PFSK-1 (cell line): ENCODE data around the gene TUBB1.

Experiments
- FOXP2 ChIP-seq: optimal IDR thresholded peaks from 2 replicates; pipeline ENCODE3; 2011; ENCODE audit warnings: borderline replicate concordance, control low read depth, inconsistent platforms; ENCODE audit not compliant: insufficient read depth; ENCODE audit errors: extremely low read length, extremely low read depth
- POLR2AphosphoS5 ChIP-seq: IDR thresholded peaks from 2 replicates; pipeline ENCODE4 v1.6.1; 2012; ENCODE audit warnings: low read depth, mild to moderate bottlenecking, control low read depth, low read length, moderate library complexity
- SIN3A ChIP-seq: IDR thresholded peaks from 2 replicates; pipeline ENCODE4 v1.6.1; 2012; ENCODE audit warnings: mild to moderate bottlenecking, low read length, moderate library complexity, borderline replicate concordance; ENCODE audit not compliant: insufficient read depth
- TAF1 ChIP-seq: IDR thresholded peaks from 2 replicates; pipeline ENCODE4 v1.6.1; 2012; ENCODE audit warnings: low read length, control low read depth, borderline replicate concordance; ENCODE audit not compliant: insufficient read depth
- TF ChIP-seq, protein P1 (sequence below), 2 experiments: IDR thresholded peaks; 2 replicates each; pipeline versions ENCODE4 v1.6.1 to v1.8.0; 2011 to 2012; ENCODE audit warnings: low read depth in 2 of 2, low read length in 2 of 2, control low read depth in 1 of 2, inconsistent platforms in 1 of 2, mild to moderate bottlenecking in 1 of 2, moderate library complexity in 1 of 2; ENCODE audit not compliant: insufficient read depth in 1 of 2

Gene TUBB1

DNA sequence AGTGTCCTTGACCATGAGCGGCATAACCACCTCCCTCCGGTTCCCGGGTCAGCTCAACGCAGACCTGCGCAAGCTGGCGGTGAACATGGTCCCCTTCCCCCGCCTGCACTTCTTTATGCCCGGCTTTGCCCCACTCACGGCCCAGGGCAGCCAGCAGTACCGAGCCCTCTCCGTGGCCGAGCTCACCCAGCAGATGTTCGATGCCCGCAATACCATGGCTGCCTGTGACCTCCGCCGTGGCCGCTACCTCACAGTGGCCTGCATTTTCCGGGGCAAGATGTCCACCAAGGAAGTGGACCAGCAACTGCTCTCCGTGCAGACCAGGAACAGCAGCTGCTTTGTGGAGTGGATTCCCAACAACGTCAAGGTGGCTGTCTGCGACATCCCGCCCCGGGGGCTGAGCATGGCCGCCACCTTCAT is 4.9 kb downstream of the TUBB1 start:
- no peak for TF ChIP-seq FOXP2
- no peak for TF ChIP-seq SIN3A
- TF ChIP-seq TAF1 = no peak
- no peak for TF ChIP-seq POLR2AphosphoS5
- TF ChIP-seq, protein P1, sequence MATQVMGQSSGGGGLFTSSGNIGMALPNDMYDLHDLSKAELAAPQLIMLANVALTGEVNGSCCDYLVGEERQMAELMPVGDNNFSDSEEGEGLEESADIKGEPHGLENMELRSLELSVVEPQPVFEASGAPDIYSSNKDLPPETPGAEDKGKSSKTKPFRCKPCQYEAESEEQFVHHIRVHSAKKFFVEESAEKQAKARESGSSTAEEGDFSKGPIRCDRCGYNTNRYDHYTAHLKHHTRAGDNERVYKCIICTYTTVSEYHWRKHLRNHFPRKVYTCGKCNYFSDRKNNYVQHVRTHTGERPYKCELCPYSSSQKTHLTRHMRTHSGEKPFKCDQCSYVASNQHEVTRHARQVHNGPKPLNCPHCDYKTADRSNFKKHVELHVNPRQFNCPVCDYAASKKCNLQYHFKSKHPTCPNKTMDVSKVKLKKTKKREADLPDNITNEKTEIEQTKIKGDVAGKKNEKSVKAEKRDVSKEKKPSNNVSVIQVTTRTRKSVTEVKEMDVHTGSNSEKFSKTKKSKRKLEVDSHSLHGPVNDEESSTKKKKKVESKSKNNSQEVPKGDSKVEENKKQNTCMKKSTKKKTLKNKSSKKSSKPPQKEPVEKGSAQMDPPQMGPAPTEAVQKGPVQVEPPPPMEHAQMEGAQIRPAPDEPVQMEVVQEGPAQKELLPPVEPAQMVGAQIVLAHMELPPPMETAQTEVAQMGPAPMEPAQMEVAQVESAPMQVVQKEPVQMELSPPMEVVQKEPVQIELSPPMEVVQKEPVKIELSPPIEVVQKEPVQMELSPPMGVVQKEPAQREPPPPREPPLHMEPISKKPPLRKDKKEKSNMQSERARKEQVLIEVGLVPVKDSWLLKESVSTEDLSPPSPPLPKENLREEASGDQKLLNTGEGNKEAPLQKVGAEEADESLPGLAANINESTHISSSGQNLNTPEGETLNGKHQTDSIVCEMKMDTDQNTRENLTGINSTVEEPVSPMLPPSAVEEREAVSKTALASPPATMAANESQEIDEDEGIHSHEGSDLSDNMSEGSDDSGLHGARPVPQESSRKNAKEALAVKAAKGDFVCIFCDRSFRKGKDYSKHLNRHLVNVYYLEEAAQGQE (IDR thresholded peaks at IDR 0.05; ENCODE audit: insufficient read depth in 1 of 2, low read depth in 2 of 2, low read length in 2 of 2) = no peak

DNA sequence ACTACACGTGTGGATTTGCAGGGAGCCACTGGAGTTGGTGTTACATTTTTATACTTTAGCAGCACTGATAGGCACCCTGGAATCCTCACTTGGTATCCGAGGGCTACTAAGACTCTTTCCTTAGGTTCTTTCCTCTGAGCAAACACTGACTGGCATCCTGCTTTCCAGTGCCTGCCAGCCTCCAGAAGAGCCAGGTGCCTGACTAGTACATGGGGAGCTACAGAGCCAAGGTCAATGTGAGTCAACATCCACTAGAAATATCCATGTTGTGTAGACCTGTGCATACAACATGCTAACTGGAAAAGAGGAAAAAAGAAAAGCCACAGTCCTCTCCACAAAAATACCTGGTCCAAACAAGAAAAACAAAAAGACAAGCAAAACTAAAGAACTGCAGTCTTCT is 5.9 kb downstream of the TUBB1 start:
- no peak for TF ChIP-seq TAF1
- TF ChIP-seq FOXP2 = no peak
- no peak for TF ChIP-seq POLR2AphosphoS5
- no peak for TF ChIP-seq SIN3A
- TF ChIP-seq, protein P1 (IDR thresholded peaks at IDR 0.05; ENCODE audit: insufficient read depth in 1 of 2, low read depth in 2 of 2, low read length in 2 of 2) = no peak

DNA sequence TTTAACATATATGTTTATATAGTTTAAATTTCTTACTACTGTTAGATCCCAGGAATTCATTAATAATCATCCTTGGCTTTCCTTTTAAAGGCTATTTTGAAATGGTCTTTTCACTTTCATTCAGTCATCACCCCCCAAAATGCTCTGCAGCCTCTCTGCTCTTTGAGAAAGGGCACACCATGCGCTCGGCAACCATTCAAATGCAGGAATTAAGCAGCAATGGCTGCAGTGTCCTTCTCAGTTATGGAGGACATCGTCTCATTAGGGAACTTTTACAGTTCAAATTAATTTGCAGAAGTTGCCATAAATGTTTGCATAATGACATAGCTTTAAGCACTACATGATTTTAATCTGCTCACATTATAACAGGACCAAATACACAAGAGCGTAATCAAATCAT is 6.3 kb downstream of the TUBB1 start:
- TF ChIP-seq SIN3A (no peak), FOXP2 (no peak), POLR2AphosphoS5 (no peak), TAF1 (no peak)
- TF ChIP-seq, protein P1 (IDR thresholded peaks at IDR 0.05; ENCODE audit: insufficient read depth in 1 of 2, low read depth in 2 of 2, low read length in 2 of 2) = no peak

DNA sequence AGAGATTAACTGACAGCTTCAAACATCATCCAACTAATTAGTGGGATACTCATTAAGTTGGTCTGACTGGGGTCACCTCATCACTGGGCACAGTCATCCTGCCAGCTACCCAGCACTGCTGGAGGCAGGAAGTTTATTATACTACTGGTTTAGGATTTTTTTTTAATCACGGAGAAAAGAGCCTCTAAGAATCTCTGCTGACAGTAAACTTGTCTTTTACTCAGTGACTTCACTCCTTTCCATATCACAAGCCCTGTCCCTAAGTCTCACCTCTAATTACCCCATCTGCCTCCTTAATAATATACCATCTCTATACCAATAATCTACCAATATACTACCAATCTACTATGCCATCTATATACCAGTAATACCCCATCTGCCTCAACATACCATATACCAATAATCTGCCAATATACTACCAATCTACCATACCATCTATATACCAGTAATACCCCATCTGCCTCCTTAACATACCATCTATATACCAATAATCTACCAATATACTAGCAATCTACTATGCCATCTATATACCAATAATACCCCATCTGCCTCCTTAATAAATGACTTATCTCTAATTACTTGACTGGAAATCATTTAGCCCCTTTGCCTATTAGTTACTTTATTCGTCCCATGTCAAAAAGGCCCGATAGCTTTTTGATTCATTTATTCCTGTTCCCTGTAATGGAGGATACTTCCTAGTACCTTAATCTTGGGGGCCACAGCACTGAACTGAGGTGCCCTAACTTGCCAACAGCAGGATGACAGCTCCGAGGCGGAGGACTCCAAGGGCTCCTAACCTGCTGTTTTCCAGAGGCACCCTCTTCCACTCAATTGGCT is 7.9 kb downstream of the TUBB1 start:
- TF ChIP-seq, protein P1 (IDR thresholded peaks at IDR 0.05; ENCODE audit: insufficient read depth in 1 of 2, low read depth in 2 of 2, low read length in 2 of 2) = no peak
- TF ChIP-seq FOXP2 (no peak), SIN3A (no peak), TAF1 (no peak)
